ENCODE results near the gene TMA7B.
"Not testable (repeated sequence)": the region's sequence is repeated elsewhere in the genome, so short reads cannot be mapped to it uniquely, and the experiment has no call there.

TMA7B gene

GRCh38 chr22:39984006-39984405, 23.8 kb downstream of the TMA7B start:
- Histone ChIP-seq H3K79me2 (ENCODE audit: control insufficient read depth, insufficient read depth, low read length, unreplicated experiment) (no peaks in the 10 kb centered on the region), H3K36me3 (ENCODE audit: insufficient read depth, low read length) (no peaks in the 10 kb centered on the region), H3K27ac (ENCODE audit: low read depth, low read length) (no peak overlapping the region), H3K4me3 (ENCODE audit: low read depth, low read length) (no peak overlapping the region), H3K27me3 (ENCODE audit: insufficient read depth, low read length) (peaks cover 15% of the 10 kb centered on the region; the same call in 1 of the 2 replicates), H2AFZ (ENCODE audit: low read length, unreplicated experiment) (no peak overlapping the region), H3K4me1 (ENCODE audit: control insufficient read depth, insufficient read depth, low read length, unreplicated experiment) (no peaks in the 10 kb centered on the region)

- H3K79me2 ChIP-seq (ENCODE audit: control insufficient read depth, insufficient read depth, low read length, unreplicated experiment), result no peaks in the 10 kb centered on the region
- H3K36me3 ChIP-seq (ENCODE audit: insufficient read depth, low read length), result no peaks in the 10 kb centered on the region
- H2AFZ ChIP-seq (ENCODE audit: low read length, unreplicated experiment), result no peak overlapping the region
- peaks cover 8% of the 10 kb centered on the region; the same call in 1 of the 2 replicates for H3K27me3 ChIP-seq (ENCODE audit: insufficient read depth, low read length)
- H3K4me1 ChIP-seq (ENCODE audit: control insufficient read depth, insufficient read depth, low read length, unreplicated experiment), result no peaks in the 10 kb centered on the region
- H3K4me3 ChIP-seq (ENCODE audit: low read depth, low read length), result no peak overlapping the region
- no peak overlapping the region for H3K27ac ChIP-seq (ENCODE audit: low read depth, low read length)
Measured at GRCh38 chr22:39984746-39985145, 24.5 kb downstream of the TMA7B start.

- no peaks in the 10 kb centered on the region for H3K4me1 ChIP-seq (ENCODE audit: control insufficient read depth, insufficient read depth, low read length, unreplicated experiment)
- 0 out of 2 replicates have a peak, but pooled peaks cover 3% of the 10 kb centered on the region for H3K27me3 ChIP-seq (ENCODE audit: insufficient read depth, low read length)
- no peak overlapping the region for H3K4me3 ChIP-seq (ENCODE audit: low read depth, low read length)
- no peak overlapping the region for H2AFZ ChIP-seq (ENCODE audit: low read length, unreplicated experiment)
- no peak overlapping the region for H3K27ac ChIP-seq (ENCODE audit: low read depth, low read length)
- no peaks in the 10 kb centered on the region for H3K36me3 ChIP-seq (ENCODE audit: insufficient read depth, low read length)
- no peaks in the 10 kb centered on the region for H3K79me2 ChIP-seq (ENCODE audit: control insufficient read depth, insufficient read depth, low read length, unreplicated experiment)
Measured at GRCh38 chr22:39985383-39986035, 25.3 kb downstream of the TMA7B start.

GRCh38 chr22:39988386-39989114, 28.4 kb downstream of the TMA7B start:
- no peak overlapping the region for H2AFZ ChIP-seq (ENCODE audit: low read length, unreplicated experiment)

GRCh38 chr22:39989633-39990032, 29.4 kb downstream of the TMA7B start:
- H2AFZ ChIP-seq (ENCODE audit: low read length, unreplicated experiment), result no peak overlapping the region
- H3K36me3 ChIP-seq (ENCODE audit: insufficient read depth, low read length), result no peaks in the 10 kb centered on the region

More at GRCh38 chr22:39988386-39989114, 28.4 kb downstream of the TMA7B start:
- Histone ChIP-seq H3K4me1 (ENCODE audit: control insufficient read depth, insufficient read depth, low read length, unreplicated experiment) (no peaks in the 10 kb centered on the region), H3K27ac (ENCODE audit: low read depth, low read length) (no peak overlapping the region), H3K27me3 (ENCODE audit: insufficient read depth, low read length) (no peaks in the 10 kb centered on the region), H3K36me3 (ENCODE audit: insufficient read depth, low read length) (no peaks in the 10 kb centered on the region), H3K79me2 (ENCODE audit: control insufficient read depth, insufficient read depth, low read length, unreplicated experiment) (no peaks in the 10 kb centered on the region), H3K4me3 (ENCODE audit: low read depth, low read length) (no peak overlapping the region)

GRCh38 chr22:39990686-39991085, 30.5 kb downstream of the TMA7B start:
- Histone ChIP-seq H3K36me3 (ENCODE audit: insufficient read depth, low read length) (no peaks in the 10 kb centered on the region), H3K27me3 (ENCODE audit: insufficient read depth, low read length) (peaks cover 6% of the 10 kb centered on the region; the same call in 1 of the 2 replicates), H3K79me2 (ENCODE audit: control insufficient read depth, insufficient read depth, low read length, unreplicated experiment) (no peaks in the 10 kb centered on the region), H3K4me3 (ENCODE audit: low read depth, low read length) (no peak overlapping the region), H2AFZ (ENCODE audit: low read length, unreplicated experiment) (no peak overlapping the region), H3K27ac (ENCODE audit: low read depth, low read length) (no peak overlapping the region), H3K4me1 (ENCODE audit: control insufficient read depth, insufficient read depth, low read length, unreplicated experiment) (no peaks in the 10 kb centered on the region)

More at GRCh38 chr22:39989633-39990032, 29.4 kb downstream of the TMA7B start:
- H3K27ac ChIP-seq (ENCODE audit: low read depth, low read length), result no peak overlapping the region
- peaks cover 6% of the 10 kb centered on the region; the same call in 1 of the 2 replicates for H3K27me3 ChIP-seq (ENCODE audit: insufficient read depth, low read length)
- no peaks in the 10 kb centered on the region for H3K79me2 ChIP-seq (ENCODE audit: control insufficient read depth, insufficient read depth, low read length, unreplicated experiment)
- H3K4me3 ChIP-seq (ENCODE audit: low read depth, low read length), result no peak overlapping the region
- H3K4me1 ChIP-seq (ENCODE audit: control insufficient read depth, insufficient read depth, low read length, unreplicated experiment), result no peaks in the 10 kb centered on the region

GRCh38 chr22:39991159-39991860, 31.1 kb downstream of the TMA7B start:
- peaks cover 6% of the 10 kb centered on the region; the same call in 1 of the 2 replicates for H3K27me3 ChIP-seq (ENCODE audit: insufficient read depth, low read length)
- H3K4me1 ChIP-seq (ENCODE audit: control insufficient read depth, insufficient read depth, low read length, unreplicated experiment), result no peaks in the 10 kb centered on the region
- no peak overlapping the region for H3K4me3 ChIP-seq (ENCODE audit: low read depth, low read length)
- H3K36me3 ChIP-seq (ENCODE audit: insufficient read depth, low read length), result no peaks in the 10 kb centered on the region
- no peak overlapping the region for H3K27ac ChIP-seq (ENCODE audit: low read depth, low read length)
- no peaks in the 10 kb centered on the region for H3K79me2 ChIP-seq (ENCODE audit: control insufficient read depth, insufficient read depth, low read length, unreplicated experiment)
- H2AFZ ChIP-seq (ENCODE audit: low read length, unreplicated experiment), result no peak overlapping the region

GRCh38 chr22:39992088-39992826, 32.1 kb downstream of the TMA7B start:
- Histone ChIP-seq H3K36me3 (ENCODE audit: insufficient read depth, low read length) (no peaks in the 10 kb centered on the region), H3K27ac (ENCODE audit: low read depth, low read length) (no peak overlapping the region), H3K27me3 (ENCODE audit: insufficient read depth, low read length) (peaks cover 6% of the 10 kb centered on the region; the same call in 1 of the 2 replicates), H2AFZ (ENCODE audit: low read length, unreplicated experiment) (no peak overlapping the region), H3K4me3 (ENCODE audit: low read depth, low read length) (no peak overlapping the region), H3K4me1 (ENCODE audit: control insufficient read depth, insufficient read depth, low read length, unreplicated experiment) (no peaks in the 10 kb centered on the region), H3K79me2 (ENCODE audit: control insufficient read depth, insufficient read depth, low read length, unreplicated experiment) (no peaks in the 10 kb centered on the region)

GRCh38 chr22:39992894-39993293, 32.7 kb downstream of the TMA7B start:
- not testable (repeated sequence) for H3K36me3 ChIP-seq (ENCODE audit: insufficient read depth, low read length); H3K4me3 ChIP-seq (ENCODE audit: low read depth, low read length); H3K79me2 ChIP-seq (ENCODE audit: control insufficient read depth, insufficient read depth, low read length, unreplicated experiment); H2AFZ ChIP-seq (ENCODE audit: low read length, unreplicated experiment); H3K27ac ChIP-seq (ENCODE audit: low read depth, low read length); H3K27me3 ChIP-seq (ENCODE audit: insufficient read depth, low read length); H3K4me1 ChIP-seq (ENCODE audit: control insufficient read depth, insufficient read depth, low read length, unreplicated experiment)

GRCh38 chr22:39994041-39994565, 33.9 kb downstream of the TMA7B start:
- Histone ChIP-seq H3K79me2 (ENCODE audit: control insufficient read depth, insufficient read depth, low read length, unreplicated experiment) (no peaks in the 10 kb centered on the region), H3K4me1 (ENCODE audit: control insufficient read depth, insufficient read depth, low read length, unreplicated experiment) (no peaks in the 10 kb centered on the region), H3K27ac (ENCODE audit: low read depth, low read length) (no peak overlapping the region), H3K4me3 (ENCODE audit: low read depth, low read length) (no peak overlapping the region), H3K36me3 (ENCODE audit: insufficient read depth, low read length) (no peaks in the 10 kb centered on the region), H2AFZ (ENCODE audit: low read length, unreplicated experiment) (no peak overlapping the region), H3K27me3 (ENCODE audit: insufficient read depth, low read length) (peaks cover 6% of the 10 kb centered on the region; the same call in 1 of the 2 replicates)
